Measurements from ENCODE around the gene KSR2. TPM values are rescaled to one million over a fixed set of nuclear protein-coding genes. Genes with fewer than 3 reads are reported as not detected.

Gene KSR2
- total RNA-seq, 2 experiments from 2014 or later = 0.14 to 0.16 TPM

GRCh38 chr12:117967512-117967911 is 1.3 kb downstream of the KSR2 start:
- peaks cover 2% of the 10 kb centered on the region for H3K36me3 Mint-ChIP-seq (ENCODE audit: low read depth)
- H3K27ac Mint-ChIP-seq = no peak overlapping the region
- peak overlapping the region; percentile 28 for H3K4me3 Mint-ChIP-seq
- H3K9me3 Mint-ChIP-seq (ENCODE audit: low read depth) = peaks cover 10% of the 10 kb centered on the region
- peaks cover 9% of the 10 kb centered on the region for H3K4me1 Mint-ChIP-seq
- intact Hi-C loops (cut with DNase I, micrococcal nuclease) = loop anchor here in 1 of 2 experiments (5.0 kb wide), 1 partner anchor 410 kb away; the partner anchor contains the start of gene SUDS3
- POLR2A ChIA-PET = no interaction called here
- CTCF ChIA-PET = no interaction called here
- ATAC-seq = no peak
- DNase-seq = no peak
- H3K27me3 Mint-ChIP-seq = peaks cover 52% of the 10 kb centered on the region

GRCh38 chr12:117967043-117967442 is 1.7 kb downstream of the KSR2 start:
- Mint-ChIP-seq H3K4me1 (peaks cover 9% of the 10 kb centered on the region), H3K4me3 (peak overlapping the region; percentile 28), H3K36me3 (ENCODE audit: low read depth) (peaks cover 2% of the 10 kb centered on the region), H3K27me3 (peaks cover 50% of the 10 kb centered on the region), H3K27ac (no peak overlapping the region), H3K9me3 (ENCODE audit: low read depth) (peaks cover 7% of the 10 kb centered on the region)
- intact Hi-C loops (cut with DNase I, micrococcal nuclease) = loop anchor here in 1 of 2 experiments (5.0 kb wide), 1 partner anchor 410 kb away; the partner anchor contains the start of gene SUDS3
- POLR2A ChIA-PET = no interaction called here
- no peak for ATAC-seq
- no peak for DNase-seq
- CTCF ChIA-PET = no interaction called here

GRCh38 chr12:117966511-117966910 is 2.3 kb downstream of the KSR2 start:
- H3K36me3 Mint-ChIP-seq (ENCODE audit: low read depth) = peaks cover 2% of the 10 kb centered on the region
- peaks cover 48% of the 10 kb centered on the region for H3K27me3 Mint-ChIP-seq
- no peak for DNase-seq
- intact Hi-C loops (cut with DNase I, micrococcal nuclease) = loop anchor here in 1 of 2 experiments (5.0 kb wide), 1 partner anchor 411 kb away; the partner anchor contains the start of gene SUDS3
- no peak for ATAC-seq
- ChIA-PET CTCF (no interaction called here), POLR2A (no interaction called here)
- no peak overlapping the region for H3K27ac Mint-ChIP-seq
- H3K4me1 Mint-ChIP-seq = peaks cover 9% of the 10 kb centered on the region
- H3K4me3 Mint-ChIP-seq = no peak overlapping the region
- H3K9me3 Mint-ChIP-seq (ENCODE audit: low read depth) = peaks cover 3% of the 10 kb centered on the region

- DNase-seq = no peak
- Mint-ChIP-seq H3K4me3 (no peak overlapping the region), H3K36me3 (ENCODE audit: low read depth) (no peaks in the 10 kb centered on the region), H3K27me3 (peaks cover 48% of the 10 kb centered on the region), H3K9me3 (ENCODE audit: low read depth) (no peaks in the 10 kb centered on the region), H3K27ac (no peak overlapping the region), H3K4me1 (peaks cover 5% of the 10 kb centered on the region)
- intact Hi-C loops (cut with DNase I, micrococcal nuclease) = no loop called here
- ChIA-PET CTCF (no interaction called here), POLR2A (no interaction called here)
- ATAC-seq = no peak
Measured at GRCh38 chr12:117963836-117964235, 5.0 kb downstream of the KSR2 start.

GRCh38 chr12:117936722-117937484 is 31.9 kb downstream of the KSR2 start:
- Mint-ChIP-seq H3K27me3 (peaks cover 14% of the 10 kb centered on the region), H3K4me1 (no peaks in the 10 kb centered on the region), H3K27ac (no peak overlapping the region), H3K36me3 (ENCODE audit: low read depth) (no peaks in the 10 kb centered on the region), H3K4me3 (no peak overlapping the region), H3K9me3 (ENCODE audit: low read depth) (no peaks in the 10 kb centered on the region)
- ATAC-seq (no peak), DNase-seq (no peak)
- intact Hi-C loops (cut with DNase I, micrococcal nuclease) = no loop called here
- ChIA-PET CTCF (no interaction called here), POLR2A (interaction anchor here (0.7 kb wide), 1 partner anchor 57 kb away, joined by 4 read pairs; no protein-coding TSS in a partner anchor)

- Mint-ChIP-seq H3K9me3 (ENCODE audit: low read depth) (peaks cover 5% of the 10 kb centered on the region), H3K27me3 (peaks cover 3% of the 10 kb centered on the region), H3K4me1 (no peaks in the 10 kb centered on the region), H3K36me3 (ENCODE audit: low read depth) (no peaks in the 10 kb centered on the region), H3K4me3 (no peak overlapping the region), H3K27ac (no peak overlapping the region)
- intact Hi-C loops (cut with DNase I, micrococcal nuclease) = no loop called here
- DNase-seq = no peak
- CTCF ChIA-PET = interaction anchor here (0.6 kb wide), 1 partner anchor 59 kb away, joined by 3 read pairs; no protein-coding TSS in a partner anchor
- no peak for ATAC-seq
- POLR2A ChIA-PET = no interaction called here
Measured at GRCh38 chr12:117933545-117933944, 35.2 kb downstream of the KSR2 start.

GRCh38 chr12:117926391-117926899 is 42.3 kb downstream of the KSR2 start:
- ChIA-PET CTCF (interaction anchor here (0.5 kb wide), 1 partner anchor 78 kb away, joined by 3 read pairs; no protein-coding TSS in a partner anchor), POLR2A (no interaction called here)
- ATAC-seq (no peak), DNase-seq (no peak)
- H3K4me3 Mint-ChIP-seq = no peak overlapping the region
- H3K4me1 Mint-ChIP-seq = no peaks in the 10 kb centered on the region
- H3K36me3 Mint-ChIP-seq (ENCODE audit: low read depth) = no peaks in the 10 kb centered on the region
- peaks cover 10% of the 10 kb centered on the region for H3K27me3 Mint-ChIP-seq
- H3K9me3 Mint-ChIP-seq (ENCODE audit: low read depth) = peaks cover 4% of the 10 kb centered on the region
- intact Hi-C loops (cut with DNase I, micrococcal nuclease) = no loop called here
- no peak overlapping the region for H3K27ac Mint-ChIP-seq

- Mint-ChIP-seq H3K9me3 (ENCODE audit: low read depth) (no peaks in the 10 kb centered on the region), H3K4me1 (no peaks in the 10 kb centered on the region), H3K27ac (no peak overlapping the region), H3K4me3 (no peak overlapping the region), H3K27me3 (peaks cover 18% of the 10 kb centered on the region), H3K36me3 (ENCODE audit: low read depth) (no peaks in the 10 kb centered on the region)
- CTCF ChIA-PET = interaction anchor here (0.5 kb wide), 1 partner anchor 107 kb away, joined by 4 read pairs; no protein-coding TSS in a partner anchor
- ATAC-seq = no peak
- POLR2A ChIA-PET = no interaction called here
- no peak for DNase-seq
- intact Hi-C loops (cut with DNase I, micrococcal nuclease) = no loop called here
Measured at GRCh38 chr12:117921929-117922777, 46.6 kb downstream of the KSR2 start.

- H3K9me3 Mint-ChIP-seq (ENCODE audit: low read depth) = no peaks in the 10 kb centered on the region
- H3K27ac Mint-ChIP-seq = no peak overlapping the region
- CTCF ChIA-PET = interaction anchor here (0.6 to 0.9 kb wide), 2 partner anchors 22 to 265 kb away, joined by 3 to 4 read pairs; no protein-coding TSS in a partner anchor
Measured at GRCh38 chr12:117919479-117919878, 49.3 kb downstream of the KSR2 start.

GRCh38 chr12:117914686-117915085 is 54.1 kb downstream of the KSR2 start:
- H3K27me3 Mint-ChIP-seq = peaks cover 9% of the 10 kb centered on the region
- intact Hi-C loops (cut with DNase I, micrococcal nuclease) = no loop called here
- no peak for ATAC-seq
- peaks cover 8% of the 10 kb centered on the region for H3K9me3 Mint-ChIP-seq (ENCODE audit: low read depth)
- DNase-seq = no peak
- H3K27ac Mint-ChIP-seq = no peak overlapping the region
- no peak overlapping the region for H3K4me3 Mint-ChIP-seq
- no peaks in the 10 kb centered on the region for H3K36me3 Mint-ChIP-seq (ENCODE audit: low read depth)
- ChIA-PET CTCF (interaction anchor here (0.7 to 0.8 kb wide), 2 partner anchors 9 to 40 kb away, joined by 3 read pairs; no protein-coding TSS in a partner anchor), POLR2A (no interaction called here)
- no peaks in the 10 kb centered on the region for H3K4me1 Mint-ChIP-seq

More at GRCh38 chr12:117919479-117919878, 49.3 kb downstream of the KSR2 start:
- intact Hi-C loops (cut with DNase I, micrococcal nuclease) = no loop called here
- no peak for ATAC-seq
- Mint-ChIP-seq H3K4me3 (no peak overlapping the region), H3K36me3 (ENCODE audit: low read depth) (no peaks in the 10 kb centered on the region), H3K4me1 (no peaks in the 10 kb centered on the region), H3K27me3 (peaks cover 16% of the 10 kb centered on the region)
- no peak for DNase-seq
- POLR2A ChIA-PET = no interaction called here

GRCh38 chr12:117912756-117913155 is 56.0 kb downstream of the KSR2 start:
- no peak for DNase-seq
- H3K27ac Mint-ChIP-seq = no peak overlapping the region
- peaks cover 3% of the 10 kb centered on the region for H3K27me3 Mint-ChIP-seq
- CTCF ChIA-PET = no interaction called here
- peaks cover 8% of the 10 kb centered on the region for H3K9me3 Mint-ChIP-seq (ENCODE audit: low read depth)
- POLR2A ChIA-PET = no interaction called here
- no peaks in the 10 kb centered on the region for H3K4me1 Mint-ChIP-seq
- intact Hi-C loops (cut with DNase I, micrococcal nuclease) = no loop called here
- H3K36me3 Mint-ChIP-seq (ENCODE audit: low read depth) = no peaks in the 10 kb centered on the region
- no peak for ATAC-seq
- no peak overlapping the region for H3K4me3 Mint-ChIP-seq
